ENCODE measurements around the gene RBMS2.
"Not testable (repeated sequence)": the region's sequence is repeated elsewhere in the genome, so short reads cannot be mapped to it uniquely, and the experiment has no call there.

DNA sequence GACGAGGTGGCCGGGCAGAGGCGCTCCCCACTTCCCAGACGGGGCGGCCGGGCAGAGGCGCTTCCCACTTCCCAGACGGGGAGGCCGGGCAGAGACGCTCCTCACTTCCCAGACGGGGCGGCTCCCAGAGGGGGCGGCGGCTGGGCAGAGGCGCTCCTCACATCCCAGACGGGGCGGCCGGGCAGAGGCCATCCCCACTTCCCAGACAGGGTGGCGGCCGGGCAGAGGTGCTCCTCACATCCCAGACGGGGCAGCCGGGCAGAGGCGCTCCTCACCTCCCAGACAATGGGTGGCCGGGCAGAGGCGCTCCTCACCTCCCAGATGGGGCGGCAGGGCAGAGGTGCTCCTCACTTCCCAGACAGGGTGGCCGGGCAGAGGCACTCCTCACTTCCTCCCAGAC, 27.1 kb upstream of the RBMS2 start:
- not testable (repeated sequence) for TF ChIP-seq EZH2phosphoT487 (IDR thresholded peaks at IDR 0.05; ENCODE audit: insufficient read depth, low read depth); EZH2 (IDR thresholded peaks at IDR 0.05; ENCODE audit: insufficient read depth, poor library complexity, severe bottlenecking)

Data from GM23248 (cell line).